Measurements from ENCODE around the gene PVALB. TPM values are rescaled to one million over a fixed set of nuclear protein-coding genes. Genes with fewer than 3 reads are reported as not detected.
A peak's percentile ranks its signal among the peaks of the same experiment; 100 is the strongest.

PVALB gene
- total RNA-seq, 4 donors from 2014 or later, result not detected

DNA sequence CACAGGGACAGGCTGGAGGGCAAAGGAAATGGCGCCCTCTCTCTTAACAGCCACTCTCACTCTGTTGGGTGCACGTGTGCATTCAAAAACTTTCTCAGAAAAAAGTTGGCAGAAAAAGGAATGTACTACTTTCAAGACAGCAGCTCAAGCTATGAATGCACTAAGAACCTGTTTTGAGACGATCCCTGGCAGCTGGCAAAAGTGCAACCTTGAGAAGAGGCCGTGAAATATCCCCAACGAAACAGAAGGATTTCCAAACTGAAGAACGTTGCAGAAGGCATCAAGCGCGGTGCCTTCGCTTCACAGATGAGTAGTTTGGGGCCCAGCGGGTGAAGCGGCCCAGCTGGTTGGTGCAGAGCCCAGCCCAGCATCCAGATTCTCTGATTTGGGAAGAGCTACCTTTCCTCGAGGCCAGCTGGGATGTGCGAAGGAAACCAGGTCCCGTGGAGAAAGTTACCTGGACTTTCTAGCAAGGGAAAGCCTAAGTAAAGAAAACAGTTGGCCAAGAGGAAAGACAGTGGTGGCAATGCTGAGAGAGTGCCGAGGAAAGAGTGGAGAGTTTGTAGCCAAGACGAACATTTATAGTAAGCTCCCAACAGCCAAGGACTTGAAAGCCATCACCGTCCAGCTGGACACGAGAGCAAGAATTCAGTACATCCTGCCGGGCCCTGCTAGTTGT is 57.2 kb downstream of the PVALB start:
- Histone ChIP-seq H3K4me1 (peaks cover 5 to 61% (median 18%) of the 10 kb centered on the region in 3 donors), H3K27ac (no peak overlapping the region), H3K36me3 (peaks cover 0 to 11% (median 0%) of the 10 kb centered on the region in 3 donors), H3K27me3 (peaks cover 0 to 28% (median 0%) of the 10 kb centered on the region in 4 donors), H3K4me3 (no peak overlapping the region), H3K9me3 (no peaks in the 10 kb centered on the region)
- no peak for TF ChIP-seq POLR2A (IDR thresholded peaks at IDR 0.05)
- TF ChIP-seq, protein P1, sequence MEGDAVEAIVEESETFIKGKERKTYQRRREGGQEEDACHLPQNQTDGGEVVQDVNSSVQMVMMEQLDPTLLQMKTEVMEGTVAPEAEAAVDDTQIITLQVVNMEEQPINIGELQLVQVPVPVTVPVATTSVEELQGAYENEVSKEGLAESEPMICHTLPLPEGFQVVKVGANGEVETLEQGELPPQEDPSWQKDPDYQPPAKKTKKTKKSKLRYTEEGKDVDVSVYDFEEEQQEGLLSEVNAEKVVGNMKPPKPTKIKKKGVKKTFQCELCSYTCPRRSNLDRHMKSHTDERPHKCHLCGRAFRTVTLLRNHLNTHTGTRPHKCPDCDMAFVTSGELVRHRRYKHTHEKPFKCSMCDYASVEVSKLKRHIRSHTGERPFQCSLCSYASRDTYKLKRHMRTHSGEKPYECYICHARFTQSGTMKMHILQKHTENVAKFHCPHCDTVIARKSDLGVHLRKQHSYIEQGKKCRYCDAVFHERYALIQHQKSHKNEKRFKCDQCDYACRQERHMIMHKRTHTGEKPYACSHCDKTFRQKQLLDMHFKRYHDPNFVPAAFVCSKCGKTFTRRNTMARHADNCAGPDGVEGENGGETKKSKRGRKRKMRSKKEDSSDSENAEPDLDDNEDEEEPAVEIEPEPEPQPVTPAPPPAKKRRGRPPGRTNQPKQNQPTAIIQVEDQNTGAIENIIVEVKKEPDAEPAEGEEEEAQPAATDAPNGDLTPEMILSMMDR (IDR thresholded peaks at IDR 0.05), result no peak
- WGBS, 2 donors, result 80 to 85% methylated on average over 17 to 18 of the region's 19 CpGs
- intact Hi-C loops (cut with DNase I), result loop anchor here (10.0 kb wide), 1 partner anchor 205 kb away; no protein-coding TSS in a partner anchor
- no peak for DNase-seq

DNA sequence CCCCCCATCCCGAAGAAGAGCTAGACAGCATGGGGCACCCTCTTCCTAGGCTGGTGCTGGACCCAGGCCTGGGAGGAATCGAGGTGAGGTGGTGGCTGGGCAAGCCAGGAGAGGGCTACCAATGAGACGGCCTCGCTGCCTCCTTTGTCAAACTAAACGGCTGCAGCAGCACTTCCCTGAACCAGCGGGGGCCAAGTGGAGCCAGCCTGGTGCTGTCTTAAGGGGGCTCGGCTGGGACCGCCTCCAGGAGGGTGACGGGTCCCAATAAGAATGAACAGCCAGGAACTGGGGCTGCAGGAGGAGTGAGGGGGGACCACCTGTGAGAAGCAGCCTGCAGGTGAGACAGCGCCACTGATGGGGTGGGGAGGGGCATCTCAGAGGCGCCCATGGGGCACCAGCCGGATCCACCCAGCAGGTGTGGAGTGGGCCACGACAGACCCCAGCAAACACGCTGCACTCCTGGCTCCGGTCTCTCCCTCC is 58.0 kb downstream of the PVALB start:
- TF ChIP-seq POLR2A (IDR thresholded peaks at IDR 0.05), result no peak
- TF ChIP-seq, protein P1 (IDR thresholded peaks at IDR 0.05), result no peak
- WGBS, 2 donors, result 84 to 95% methylated on average over 4 to 7 of the region's 15 CpGs
- peaks cover 2 to 53% (median 14%) of the 10 kb centered on the region in 3 donors for H3K4me1 ChIP-seq
- peaks cover 0 to 9% (median 0%) of the 10 kb centered on the region in 3 donors for H3K36me3 ChIP-seq
- no peak overlapping the region for H3K27ac ChIP-seq
- no peak overlapping the region for H3K4me3 ChIP-seq
- peaks cover 0 to 36% (median 0%) of the 10 kb centered on the region in 4 donors for H3K27me3 ChIP-seq
- intact Hi-C loops (cut with DNase I), result no loop called here
- no peak for DNase-seq
- H3K9me3 ChIP-seq, result no peaks in the 10 kb centered on the region

DNA sequence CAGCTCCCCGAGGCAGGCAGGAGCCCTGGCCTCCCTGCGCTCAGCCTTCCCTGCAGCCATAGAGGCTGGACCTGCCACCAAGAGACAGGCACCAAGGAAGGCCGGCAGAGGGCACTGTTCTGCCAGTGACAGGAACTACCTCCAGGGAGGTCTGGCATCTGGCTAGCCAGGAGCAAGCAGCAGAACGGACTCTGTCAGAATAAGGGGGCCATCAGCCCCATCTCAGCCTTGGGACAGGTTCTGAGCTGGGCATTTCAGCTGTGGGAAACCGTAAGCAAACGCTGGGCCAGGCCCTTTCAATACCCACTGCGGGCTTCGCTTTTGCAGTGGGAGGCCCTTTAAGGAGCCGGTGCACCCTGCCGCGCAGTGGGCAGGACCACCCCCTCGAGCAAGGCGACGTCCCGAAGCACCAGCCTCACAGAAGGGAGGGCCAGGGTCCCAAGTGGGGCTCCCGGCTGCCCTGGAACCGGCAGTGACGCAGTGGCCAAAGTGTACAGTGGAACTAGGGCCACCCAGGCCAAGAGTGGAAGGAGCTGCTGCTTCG is 59.1 kb downstream of the PVALB start:
- intact Hi-C loops (cut with DNase I), result no loop called here
- Histone ChIP-seq H3K9me3 (no peaks in the 10 kb centered on the region), H3K27ac (no peak overlapping the region), H3K4me1 (peaks cover 0 to 53% (median 7%) of the 10 kb centered on the region in 3 donors), H3K4me3 (no peak overlapping the region), H3K27me3 (peaks cover 0 to 47% (median 1%) of the 10 kb centered on the region in 4 donors), H3K36me3 (peaks cover 0 to 5% (median 0%) of the 10 kb centered on the region in 3 donors)
- no peak for TF ChIP-seq POLR2A (IDR thresholded peaks at IDR 0.05)
- TF ChIP-seq, protein P1 (IDR thresholded peaks at IDR 0.05), result peak; percentile 59 to 84 (median 79)
- peak; percentile 7 for DNase-seq
- WGBS, 2 donors, result 50 to 61% methylated on average over 2 to 14 of the region's 19 CpGs

DNA sequence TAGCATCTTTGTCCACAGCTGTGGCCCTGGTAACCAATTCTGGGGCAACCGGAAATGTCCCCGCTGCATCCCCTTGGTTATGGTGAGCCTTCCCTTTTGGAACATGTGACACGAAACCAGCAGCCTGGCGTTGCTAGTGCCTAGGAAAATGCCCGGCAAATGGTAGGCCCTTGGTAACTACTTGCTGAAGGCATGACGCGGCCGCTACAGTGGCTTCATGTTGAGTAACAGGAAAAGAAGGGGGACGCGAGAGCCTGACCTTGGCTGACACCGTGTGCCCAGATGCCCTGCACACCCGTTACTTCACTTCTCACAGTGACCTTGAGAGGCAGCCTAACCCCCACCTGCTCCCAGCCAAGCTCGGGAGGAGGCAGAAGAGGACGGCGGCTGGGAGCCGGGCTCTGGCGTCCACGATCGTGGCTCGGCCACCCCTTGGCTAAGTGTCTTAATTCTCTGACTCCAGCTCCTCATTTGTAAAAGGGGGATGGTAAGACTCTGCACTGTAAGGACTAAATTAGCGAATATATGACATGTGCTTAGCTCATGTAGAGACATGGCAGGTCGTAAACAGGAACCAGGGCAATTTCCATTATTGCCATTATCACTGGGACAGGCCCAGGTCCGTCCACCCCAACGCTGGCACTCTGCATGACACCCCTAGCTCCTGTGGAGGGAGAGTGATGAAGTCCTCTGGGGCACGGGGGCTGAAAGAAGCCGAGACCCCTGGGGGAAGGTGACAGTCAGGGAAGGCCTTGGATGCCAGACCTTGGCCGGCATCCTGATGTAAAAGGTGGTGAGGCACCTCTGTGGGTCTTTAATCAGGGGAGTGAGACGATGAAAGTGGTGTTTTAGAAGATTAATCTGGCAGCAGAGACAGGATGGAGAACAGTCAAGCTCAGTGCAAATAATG is 59.8 kb downstream of the PVALB start:
- 47 to 59% methylated on average over 5 to 11 of the region's 28 CpGs for WGBS, 2 donors
- Histone ChIP-seq H3K36me3 (no peaks in the 10 kb centered on the region), H3K4me3 (no peak overlapping the region), H3K9me3 (no peaks in the 10 kb centered on the region), H3K27ac (no peak overlapping the region), H3K27me3 (peaks cover 0 to 55% (median 1%) of the 10 kb centered on the region in 4 donors), H3K4me1 (peaks cover 0 to 52% (median 0%) of the 10 kb centered on the region in 3 donors)
- DNase-seq, result no peak
- TF ChIP-seq, protein P1 (IDR thresholded peaks at IDR 0.05), result no peak
- no peak for TF ChIP-seq POLR2A (IDR thresholded peaks at IDR 0.05)
- intact Hi-C loops (cut with DNase I), result no loop called here
